ENCODE measurements around the gene ZNF524.

ZNF524 gene

GRCh38 chr19:55642153-55643002 lies 42.3 kb downstream of the ZNF524 start:
- DNase-seq (ENCODE audit: low spot score) = peak; percentile 53

- DNase-seq (ENCODE audit: low spot score) = peak; percentile 77
These were observed 43.2 kb downstream of the ZNF524 start, which contains the start of gene ZNF581 for GRCh38 chr19:55643003-55643886. Gene ZNF581, plus strand, starts transcription at chr19:55643649. Its CDS starts 923 bp downstream, at chr19:55644572.

- no peak for DNase-seq (ENCODE audit: low spot score)
These were observed 43.7 kb downstream of the ZNF524 start for GRCh38 chr19:55643887-55644176.

- DNase-seq (ENCODE audit: low spot score) = no peak
These were observed 44.2 kb downstream of the ZNF524 start for GRCh38 chr19:55644191-55644833.

- no peak for DNase-seq (ENCODE audit: low spot score)
These were observed 44.9 kb downstream of the ZNF524 start for GRCh38 chr19:55644842-55645511.

GRCh38 chr19:55645512-55645881 lies 45.4 kb downstream of the ZNF524 start:
- no peak for DNase-seq (ENCODE audit: low spot score)

GRCh38 chr19:55646889-55647731 lies 47.0 kb downstream of the ZNF524 start:
- DNase-seq (ENCODE audit: low spot score) = no peak

GRCh38 chr19:55647732-55648584 lies 47.9 kb downstream of the ZNF524 start, which contains the start of gene CCDC106:
Gene CCDC106, plus strand, starts transcription at chr19:55648212. Its CDS starts 835 bp downstream, at chr19:55649047.
- DNase-seq (ENCODE audit: low spot score) = peak; percentile 86

- DNase-seq (ENCODE audit: low spot score) = no peak
These were observed 48.6 kb downstream of the ZNF524 start for GRCh38 chr19:55648585-55649267.

- no peak for DNase-seq (ENCODE audit: low spot score)
These were observed 49.4 kb downstream of the ZNF524 start for GRCh38 chr19:55649268-55650125.

GRCh38 chr19:55650126-55650557 lies 50.1 kb downstream of the ZNF524 start:
- no peak for DNase-seq (ENCODE audit: low spot score)

GRCh38 chr19:55650602-55651230 lies 50.6 kb downstream of the ZNF524 start:
- no peak for DNase-seq (ENCODE audit: low spot score)

- no peak for DNase-seq (ENCODE audit: low spot score)
These were observed 51.1 kb downstream of the ZNF524 start for GRCh38 chr19:55651236-55651635.

- no peak for DNase-seq (ENCODE audit: low spot score)
These were observed 52.4 kb downstream of the ZNF524 start for GRCh38 chr19:55652311-55653128.

All from D341Med (cell line).